ENCODE data around the gene NLRP3. TPM values are rescaled to one million over a fixed set of nuclear protein-coding genes. Genes with fewer than 3 reads are reported as not detected.

The NLRP3 gene
- total and polyA plus RNA-seq, 9 of the 15 experiments (the other 6 are each of a cell fraction or from before 2014, with no cell fraction given) = not detected

DNA sequence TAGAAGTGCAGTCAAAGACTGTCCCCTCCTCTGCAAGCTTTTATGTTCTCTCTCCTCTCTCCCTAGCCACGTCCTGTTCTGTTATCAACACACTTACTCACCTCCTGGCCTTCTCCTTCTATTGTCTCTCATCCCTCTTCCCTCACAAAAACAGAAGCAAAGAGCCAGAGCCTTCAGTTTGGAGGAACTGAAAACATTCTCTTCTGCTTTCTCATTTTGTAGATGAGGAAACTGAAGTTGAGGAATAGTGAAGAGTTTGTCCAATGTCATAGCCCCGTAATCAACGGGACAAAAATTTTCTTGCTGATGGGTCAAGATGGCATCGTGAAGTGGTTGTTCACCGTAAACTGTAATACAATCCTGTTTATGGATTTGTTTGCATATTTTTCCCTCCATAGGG lies 1.9 kb downstream of the NLRP3 start:
- intact Hi-C loops (cut with micrococcal nuclease) (no loop called here), in situ Hi-C loops (cut with MboI) (no loop called here)
- H3K9ac ChIP-seq (ENCODE audit: insufficient read depth in 1 of 2, low read depth in 2 of 2, low read length in 2 of 2) = no peak overlapping the region
- no peaks in the 10 kb centered on the region for H3K36me3 ChIP-seq (ENCODE audit: control insufficient read depth, insufficient read depth, low read length)
- no peak for ATAC-seq
- no peaks in the 10 kb centered on the region for H3K9me1 ChIP-seq (ENCODE audit: control insufficient read depth, insufficient read depth, low read length)
- no TSS peak for BruUV-seq (replicated peaks)
- TF ChIP-seq GATAD2B (IDR thresholded peaks at IDR 0.05; ENCODE audit: borderline replicate concordance) = no peak
- no peak for TF ChIP-seq ZNF263 (CRISPR knock-in tag; IDR thresholded peaks at IDR 0.05; ENCODE audit: borderline replicate concordance)
- no peak for TF ChIP-seq ERF (CRISPR knock-in tag; IDR thresholded peaks at IDR 0.05)
- TF ChIP-seq, protein P1, sequence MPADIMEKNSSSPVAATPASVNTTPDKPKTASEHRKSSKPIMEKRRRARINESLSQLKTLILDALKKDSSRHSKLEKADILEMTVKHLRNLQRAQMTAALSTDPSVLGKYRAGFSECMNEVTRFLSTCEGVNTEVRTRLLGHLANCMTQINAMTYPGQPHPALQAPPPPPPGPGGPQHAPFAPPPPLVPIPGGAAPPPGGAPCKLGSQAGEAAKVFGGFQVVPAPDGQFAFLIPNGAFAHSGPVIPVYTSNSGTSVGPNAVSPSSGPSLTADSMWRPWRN (IDR thresholded peaks at IDR 0.05; ENCODE audit: low read depth) = no peak
- no peak for TF ChIP-seq ZFP36 (IDR thresholded peaks at IDR 0.05; ENCODE audit: low read depth, low read length, partially characterized antibody)
- TF ChIP-seq ZKSCAN1 (IDR thresholded peaks at IDR 0.05; ENCODE audit: low read depth, low read length) = no peak
- no peak for TF ChIP-seq POLR2A (conservative IDR thresholded peaks at IDR 0.05)
- TF ChIP-seq, protein P2, sequence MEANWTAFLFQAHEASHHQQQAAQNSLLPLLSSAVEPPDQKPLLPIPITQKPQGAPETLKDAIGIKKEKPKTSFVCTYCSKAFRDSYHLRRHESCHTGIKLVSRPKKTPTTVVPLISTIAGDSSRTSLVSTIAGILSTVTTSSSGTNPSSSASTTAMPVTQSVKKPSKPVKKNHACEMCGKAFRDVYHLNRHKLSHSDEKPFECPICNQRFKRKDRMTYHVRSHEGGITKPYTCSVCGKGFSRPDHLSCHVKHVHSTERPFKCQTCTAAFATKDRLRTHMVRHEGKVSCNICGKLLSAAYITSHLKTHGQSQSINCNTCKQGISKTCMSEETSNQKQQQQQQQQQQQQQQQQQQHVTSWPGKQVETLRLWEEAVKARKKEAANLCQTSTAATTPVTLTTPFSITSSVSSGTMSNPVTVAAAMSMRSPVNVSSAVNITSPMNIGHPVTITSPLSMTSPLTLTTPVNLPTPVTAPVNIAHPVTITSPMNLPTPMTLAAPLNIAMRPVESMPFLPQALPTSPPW (CRISPR knock-in tag; IDR thresholded peaks at IDR 0.05) = no peak
- no peak for TF ChIP-seq POLR2AphosphoS2 (IDR thresholded peaks at IDR 0.05; ENCODE audit: low read length)
- TF ChIP-seq, protein P3, sequence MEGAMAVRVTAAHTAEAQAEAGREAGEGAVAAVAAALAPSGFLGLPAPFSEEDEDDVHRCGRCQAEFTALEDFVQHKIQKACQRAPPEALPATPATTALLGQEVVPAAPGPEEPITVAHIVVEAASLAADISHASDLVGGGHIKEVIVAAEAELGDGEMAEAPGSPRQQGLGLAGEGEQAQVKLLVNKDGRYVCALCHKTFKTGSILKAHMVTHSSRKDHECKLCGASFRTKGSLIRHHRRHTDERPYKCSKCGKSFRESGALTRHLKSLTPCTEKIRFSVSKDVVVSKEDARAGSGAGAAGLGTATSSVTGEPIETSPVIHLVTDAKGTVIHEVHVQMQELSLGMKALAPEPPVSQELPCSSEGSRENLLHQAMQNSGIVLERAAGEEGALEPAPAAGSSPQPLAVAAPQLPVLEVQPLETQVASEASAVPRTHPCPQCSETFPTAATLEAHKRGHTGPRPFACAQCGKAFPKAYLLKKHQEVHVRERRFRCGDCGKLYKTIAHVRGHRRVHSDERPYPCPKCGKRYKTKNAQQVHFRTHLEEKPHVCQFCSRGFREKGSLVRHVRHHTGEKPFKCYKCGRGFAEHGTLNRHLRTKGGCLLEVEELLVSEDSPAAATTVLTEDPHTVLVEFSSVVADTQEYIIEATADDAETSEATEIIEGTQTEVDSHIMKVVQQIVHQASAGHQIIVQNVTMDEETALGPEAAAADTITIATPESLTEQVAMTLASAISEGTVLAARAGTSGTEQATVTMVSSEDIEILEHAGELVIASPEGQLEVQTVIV (CRISPR knock-in tag; IDR thresholded peaks at IDR 0.05; ENCODE audit: borderline replicate concordance) = no peak
- TF ChIP-seq, protein P4, sequence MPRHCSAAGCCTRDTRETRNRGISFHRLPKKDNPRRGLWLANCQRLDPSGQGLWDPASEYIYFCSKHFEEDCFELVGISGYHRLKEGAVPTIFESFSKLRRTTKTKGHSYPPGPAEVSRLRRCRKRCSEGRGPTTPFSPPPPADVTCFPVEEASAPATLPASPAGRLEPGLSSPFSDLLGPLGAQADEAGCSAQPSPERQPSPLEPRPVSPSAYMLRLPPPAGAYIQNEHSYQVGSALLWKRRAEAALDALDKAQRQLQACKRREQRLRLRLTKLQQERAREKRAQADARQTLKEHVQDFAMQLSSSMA (CRISPR knock-in tag; IDR thresholded peaks at IDR 0.05) = no peak
- TF ChIP-seq ZNF347 (CRISPR knock-in tag; IDR thresholded peaks at IDR 0.05; ENCODE audit: low read depth) = no peak
- no peak for TF ChIP-seq HMG20A (CRISPR knock-in tag; conservative IDR thresholded peaks at IDR 0.05)
- TF ChIP-seq SP2 (IDR thresholded peaks at IDR 0.05; ENCODE audit: extremely low read depth, low read depth, low read length, poor library complexity, severe bottlenecking) = no peak
- no peak for TF ChIP-seq ZBTB1 (CRISPR knock-in tag; IDR thresholded peaks at IDR 0.05; ENCODE audit: borderline replicate concordance, low read depth)
- TF ChIP-seq SMAD1 (IDR thresholded peaks at IDR 0.05; ENCODE audit: low read depth, low read length, partially characterized antibody) = no peak
- TF ChIP-seq, protein P5, sequence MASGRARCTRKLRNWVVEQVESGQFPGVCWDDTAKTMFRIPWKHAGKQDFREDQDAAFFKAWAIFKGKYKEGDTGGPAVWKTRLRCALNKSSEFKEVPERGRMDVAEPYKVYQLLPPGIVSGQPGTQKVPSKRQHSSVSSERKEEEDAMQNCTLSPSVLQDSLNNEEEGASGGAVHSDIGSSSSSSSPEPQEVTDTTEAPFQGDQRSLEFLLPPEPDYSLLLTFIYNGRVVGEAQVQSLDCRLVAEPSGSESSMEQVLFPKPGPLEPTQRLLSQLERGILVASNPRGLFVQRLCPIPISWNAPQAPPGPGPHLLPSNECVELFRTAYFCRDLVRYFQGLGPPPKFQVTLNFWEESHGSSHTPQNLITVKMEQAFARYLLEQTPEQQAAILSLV (tag; IDR thresholded peaks at IDR 0.05) = no peak
- no peak overlapping the region for H3K4me3 ChIP-seq
- H2AFZ ChIP-seq (ENCODE audit: low read depth, low read length) = no peak overlapping the region
- no peak overlapping the region for H3K27ac ChIP-seq (ENCODE audit: extremely low read depth, low read depth, low read length)
- FAIRE-seq = no peak
- H3K27me3 ChIP-seq (ENCODE audit: control insufficient read depth in 2 of 2, insufficient read depth in 2 of 2, low read length in 2 of 2) = peaks cover 36 to 63% of the 10 kb centered on the region in 2 experiments; a peak in 4 of 5 replicates
- no peaks in the 10 kb centered on the region for H3K4me1 ChIP-seq (replicated peaks in 1 of 2; ENCODE audit: control insufficient read depth in 2 of 2, insufficient read depth in 2 of 2, low read length in 2 of 2)
- no peaks in the 10 kb centered on the region for H3K79me2 ChIP-seq (ENCODE audit: control insufficient read depth, insufficient read depth, low read length)
- POLR2A ChIA-PET = interaction anchor here (0.9 kb wide), 1 partner anchor 16 kb away, joined by 3 read pairs; no protein-coding TSS in a partner anchor
- 0% methylated on average over 5 of the region's 5 CpGs for WGBS (ENCODE audit: insufficient coverage, low coverage, missing lambda C conversion rate)
- H3K4me2 ChIP-seq (ENCODE audit: insufficient read depth, low read length) = no peak overlapping the region
- H3K9me3 ChIP-seq (replicated peaks; ENCODE audit: control insufficient read depth, insufficient read depth, low read depth, low read length) = no peaks in the 10 kb centered on the region; the same call in 1 of the 2 replicates
- H4K20me1 ChIP-seq (replicated peaks; ENCODE audit: control insufficient read depth, insufficient read depth, low read length) = no peaks in the 10 kb centered on the region
- no peak for DNase-seq (ENCODE audit: extremely low read depth in 1 of 4, low spot score in 3 of 4)
- CTCF ChIA-PET (ENCODE audit: low intra/inter-chr PET ratio) = no interaction called here

Measured in K562 (cell line).